ENCODE data around the gene PRMT9. TPM values are rescaled to one million over a fixed set of nuclear protein-coding genes. Genes with fewer than 3 reads are reported as not detected.

Gene PRMT9
- total RNA-seq, 2 experiments from 2014 or later, result 11.5 to 12.0 TPM

- peaks cover 44% of the 10 kb centered on the region for H3K36me3 Mint-ChIP-seq (ENCODE audit: low read depth)
- no peak overlapping the region for H3K27ac Mint-ChIP-seq
- no peaks in the 10 kb centered on the region for H3K4me1 Mint-ChIP-seq
- POLR2A ChIA-PET, result no interaction called here
- no peaks in the 10 kb centered on the region for H3K27me3 Mint-ChIP-seq
- H3K4me3 Mint-ChIP-seq, result no peak overlapping the region
- CTCF ChIA-PET, result no interaction called here
- H3K9me3 Mint-ChIP-seq, result no peaks in the 10 kb centered on the region
- DNase-seq, result no peak
Observed at GRCh38 chr4:147658501-147658900, 25.5 kb downstream of the PRMT9 start.

GRCh38 chr4:147655639-147656038 is 28.3 kb downstream of the PRMT9 start:
- CTCF ChIA-PET, result interaction anchor here (0.6 kb wide), 1 partner anchor 54 kb away, joined by 3 read pairs; no protein-coding TSS in a partner anchor
- Mint-ChIP-seq H3K27me3 (no peaks in the 10 kb centered on the region), H3K9me3 (no peaks in the 10 kb centered on the region), H3K4me3 (no peak overlapping the region), H3K36me3 (ENCODE audit: low read depth) (peaks cover 58% of the 10 kb centered on the region), H3K4me1 (peaks cover 8% of the 10 kb centered on the region), H3K27ac (no peak overlapping the region)
- DNase-seq, result no peak
- POLR2A ChIA-PET, result no interaction called here

GRCh38 chr4:147651563-147651962 is 32.4 kb downstream of the PRMT9 start:
- Mint-ChIP-seq H3K9me3 (peaks cover 3% of the 10 kb centered on the region), H3K4me1 (peaks cover 13% of the 10 kb centered on the region), H3K27ac (no peak overlapping the region), H3K36me3 (ENCODE audit: low read depth) (peaks cover 62% of the 10 kb centered on the region), H3K4me3 (no peak overlapping the region), H3K27me3 (no peaks in the 10 kb centered on the region)
- ChIA-PET POLR2A (no interaction called here), CTCF (interaction anchor here (2.1 kb wide), 1 partner anchor 215 kb away, joined by 4 read pairs; no protein-coding TSS in a partner anchor)
- DNase-seq, result no peak

- no peak overlapping the region for H3K4me3 Mint-ChIP-seq
Observed at GRCh38 chr4:147648656-147649055, 35.3 kb downstream of the PRMT9 start.

GRCh38 chr4:147645099-147645498 is 38.9 kb downstream of the PRMT9 start:
- ChIA-PET POLR2A (no interaction called here), CTCF (no interaction called here)

More at GRCh38 chr4:147648656-147649055, 35.3 kb downstream of the PRMT9 start:
- Mint-ChIP-seq H3K36me3 (ENCODE audit: low read depth) (peaks cover 47% of the 10 kb centered on the region), H3K4me1 (peaks cover 13% of the 10 kb centered on the region), H3K9me3 (peaks cover 3% of the 10 kb centered on the region), H3K27me3 (no peaks in the 10 kb centered on the region), H3K27ac (no peak overlapping the region)
- DNase-seq, result no peak
- CTCF ChIA-PET, result interaction anchor here (0.7 kb wide), 1 partner anchor 52 kb away, joined by 3 read pairs; no protein-coding TSS in a partner anchor
- POLR2A ChIA-PET, result no interaction called here

GRCh38 chr4:147644471-147644870 is 39.5 kb downstream of the PRMT9 start:
- no peak for DNase-seq
- H3K27ac Mint-ChIP-seq, result no peak overlapping the region
- H3K4me1 Mint-ChIP-seq, result peaks cover 10% of the 10 kb centered on the region
- H3K9me3 Mint-ChIP-seq, result peaks cover 3% of the 10 kb centered on the region
- CTCF ChIA-PET, result interaction anchor here (1.5 kb wide), 1 partner anchor 20 kb away, joined by 4 read pairs; no protein-coding TSS in a partner anchor
- H3K4me3 Mint-ChIP-seq, result no peak overlapping the region
- POLR2A ChIA-PET, result no interaction called here
- H3K36me3 Mint-ChIP-seq (ENCODE audit: low read depth), result peaks cover 50% of the 10 kb centered on the region
- H3K27me3 Mint-ChIP-seq, result no peaks in the 10 kb centered on the region

More at GRCh38 chr4:147645099-147645498, 38.9 kb downstream of the PRMT9 start:
- DNase-seq, result no peak
- Mint-ChIP-seq H3K27me3 (no peaks in the 10 kb centered on the region), H3K9me3 (peaks cover 3% of the 10 kb centered on the region), H3K4me1 (peaks cover 6% of the 10 kb centered on the region), H3K4me3 (no peak overlapping the region), H3K27ac (no peak overlapping the region), H3K36me3 (ENCODE audit: low read depth) (peaks cover 52% of the 10 kb centered on the region)

- ChIA-PET POLR2A (no interaction called here), CTCF (interaction anchor here (1.1 to 1.5 kb wide), 3 partner anchors 19 to 223 kb away, joined by 3 to 4 read pairs (median 4); no protein-coding TSS in a partner anchor)
- Mint-ChIP-seq H3K27ac (no peak overlapping the region), H3K4me3 (no peak overlapping the region), H3K9me3 (peaks cover 3% of the 10 kb centered on the region), H3K36me3 (ENCODE audit: low read depth) (peaks cover 49% of the 10 kb centered on the region), H3K27me3 (no peaks in the 10 kb centered on the region), H3K4me1 (peaks cover 17% of the 10 kb centered on the region)
- no peak for DNase-seq
Observed at GRCh38 chr4:147643616-147644015, 40.3 kb downstream of the PRMT9 start.

- Mint-ChIP-seq H3K9me3 (no peaks in the 10 kb centered on the region), H3K4me3 (no peak overlapping the region), H3K4me1 (peaks cover 17% of the 10 kb centered on the region), H3K27me3 (no peaks in the 10 kb centered on the region), H3K36me3 (ENCODE audit: low read depth) (peaks cover 64% of the 10 kb centered on the region), H3K27ac (no peak overlapping the region)
- CTCF ChIA-PET, result interaction anchor here (0.6 to 1.7 kb wide), 4 partner anchors 10 to 84 kb away, joined by 3 to 4 read pairs (median 3); no protein-coding TSS in a partner anchor
- DNase-seq, result no peak
- POLR2A ChIA-PET, result no interaction called here
Observed at GRCh38 chr4:147640331-147640730, 43.6 kb downstream of the PRMT9 start.

GRCh38 chr4:147639388-147639787 is 44.6 kb downstream of the PRMT9 start:
- Mint-ChIP-seq H3K4me1 (peaks cover 17% of the 10 kb centered on the region), H3K27me3 (no peaks in the 10 kb centered on the region), H3K4me3 (no peak overlapping the region), H3K36me3 (ENCODE audit: low read depth) (peaks cover 69% of the 10 kb centered on the region), H3K27ac (no peak overlapping the region), H3K9me3 (no peaks in the 10 kb centered on the region)
- ChIA-PET POLR2A (no interaction called here), CTCF (interaction anchor here (1.7 kb wide), 1 partner anchor 21 kb away, joined by 3 read pairs; no protein-coding TSS in a partner anchor)
- DNase-seq, result no peak

GRCh38 chr4:147638942-147639341 is 45.0 kb downstream of the PRMT9 start:
- no peaks in the 10 kb centered on the region for H3K27me3 Mint-ChIP-seq
- H3K27ac Mint-ChIP-seq, result no peak overlapping the region
- peaks cover 17% of the 10 kb centered on the region for H3K4me1 Mint-ChIP-seq
- DNase-seq, result no peak
- no peaks in the 10 kb centered on the region for H3K9me3 Mint-ChIP-seq
- ChIA-PET POLR2A (no interaction called here), CTCF (no interaction called here)
- H3K4me3 Mint-ChIP-seq, result no peak overlapping the region
- peaks cover 72% of the 10 kb centered on the region for H3K36me3 Mint-ChIP-seq (ENCODE audit: low read depth)

- Mint-ChIP-seq H3K9me3 (no peaks in the 10 kb centered on the region), H3K4me3 (no peak overlapping the region), H3K4me1 (peaks cover 17% of the 10 kb centered on the region), H3K36me3 (ENCODE audit: low read depth) (peaks cover 77% of the 10 kb centered on the region), H3K27ac (no peak overlapping the region), H3K27me3 (no peaks in the 10 kb centered on the region)
- no peak for DNase-seq
- POLR2A ChIA-PET, result no interaction called here
- CTCF ChIA-PET, result no interaction called here
Observed at GRCh38 chr4:147638365-147638764, 45.6 kb downstream of the PRMT9 start.

- H3K9me3 Mint-ChIP-seq, result no peaks in the 10 kb centered on the region
- DNase-seq, result no peak
- CTCF ChIA-PET, result no interaction called here
- POLR2A ChIA-PET, result no interaction called here
- no peak overlapping the region for H3K4me3 Mint-ChIP-seq
- no peak overlapping the region for H3K27ac Mint-ChIP-seq
- H3K36me3 Mint-ChIP-seq (ENCODE audit: low read depth), result peaks cover 63% of the 10 kb centered on the region
- H3K27me3 Mint-ChIP-seq, result no peaks in the 10 kb centered on the region
- H3K4me1 Mint-ChIP-seq, result peaks cover 15% of the 10 kb centered on the region
Observed at GRCh38 chr4:147635348-147635747, 48.6 kb downstream of the PRMT9 start.

GRCh38 chr4:147633643-147634042 is 50.3 kb downstream of the PRMT9 start:
- peaks cover 2% of the 10 kb centered on the region for H3K4me1 Mint-ChIP-seq
- ChIA-PET POLR2A (no interaction called here), CTCF (interaction anchor here (0.7 kb wide), 1 partner anchor 12 kb away, joined by 3 read pairs; no protein-coding TSS in a partner anchor)
- no peaks in the 10 kb centered on the region for H3K27me3 Mint-ChIP-seq
- no peak overlapping the region for H3K4me3 Mint-ChIP-seq
- H3K27ac Mint-ChIP-seq, result no peak overlapping the region
- DNase-seq, result no peak
- H3K9me3 Mint-ChIP-seq, result no peaks in the 10 kb centered on the region
- H3K36me3 Mint-ChIP-seq (ENCODE audit: low read depth), result peaks cover 60% of the 10 kb centered on the region

- Mint-ChIP-seq H3K27me3 (no peaks in the 10 kb centered on the region), H3K9me3 (no peaks in the 10 kb centered on the region), H3K4me1 (no peaks in the 10 kb centered on the region), H3K4me3 (no peak overlapping the region), H3K36me3 (ENCODE audit: low read depth) (peaks cover 61% of the 10 kb centered on the region), H3K27ac (no peak overlapping the region)
- ChIA-PET CTCF (interaction anchor here (0.7 kb wide), 1 partner anchor 13 kb away, joined by 3 read pairs; no protein-coding TSS in a partner anchor), POLR2A (no interaction called here)
- DNase-seq, result no peak
Observed at GRCh38 chr4:147633113-147633512, 50.9 kb downstream of the PRMT9 start.
